ENCODE measurements around the gene ADAM12. TPM values are rescaled to one million over a fixed set of nuclear protein-coding genes. Genes with fewer than 3 reads are reported as not detected.

The ADAM12 gene, protein sequence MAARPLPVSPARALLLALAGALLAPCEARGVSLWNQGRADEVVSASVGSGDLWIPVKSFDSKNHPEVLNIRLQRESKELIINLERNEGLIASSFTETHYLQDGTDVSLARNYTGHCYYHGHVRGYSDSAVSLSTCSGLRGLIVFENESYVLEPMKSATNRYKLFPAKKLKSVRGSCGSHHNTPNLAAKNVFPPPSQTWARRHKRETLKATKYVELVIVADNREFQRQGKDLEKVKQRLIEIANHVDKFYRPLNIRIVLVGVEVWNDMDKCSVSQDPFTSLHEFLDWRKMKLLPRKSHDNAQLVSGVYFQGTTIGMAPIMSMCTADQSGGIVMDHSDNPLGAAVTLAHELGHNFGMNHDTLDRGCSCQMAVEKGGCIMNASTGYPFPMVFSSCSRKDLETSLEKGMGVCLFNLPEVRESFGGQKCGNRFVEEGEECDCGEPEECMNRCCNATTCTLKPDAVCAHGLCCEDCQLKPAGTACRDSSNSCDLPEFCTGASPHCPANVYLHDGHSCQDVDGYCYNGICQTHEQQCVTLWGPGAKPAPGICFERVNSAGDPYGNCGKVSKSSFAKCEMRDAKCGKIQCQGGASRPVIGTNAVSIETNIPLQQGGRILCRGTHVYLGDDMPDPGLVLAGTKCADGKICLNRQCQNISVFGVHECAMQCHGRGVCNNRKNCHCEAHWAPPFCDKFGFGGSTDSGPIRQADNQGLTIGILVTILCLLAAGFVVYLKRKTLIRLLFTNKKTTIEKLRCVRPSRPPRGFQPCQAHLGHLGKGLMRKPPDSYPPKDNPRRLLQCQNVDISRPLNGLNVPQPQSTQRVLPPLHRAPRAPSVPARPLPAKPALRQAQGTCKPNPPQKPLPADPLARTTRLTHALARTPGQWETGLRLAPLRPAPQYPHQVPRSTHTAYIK
- total RNA-seq: 21.0 and 33.9 TPM in 2 replicates
- polyA plus RNA-seq: 22.0 and 56.9 TPM in 2 replicates
- polyA plus RNA-seq (2012): 18.3 and 62.0 TPM in 2 replicates
- polyA minus RNA-seq (ENCODE audit: low replicate concordance): 26.5 and 51.2 TPM in 2 replicates

- H3K36me3 ChIP-seq (ENCODE audit: control insufficient read depth, insufficient read depth, low read length): no peaks in the 10 kb centered on the region
- no peaks in the 10 kb centered on the region for H3K27me3 ChIP-seq (ENCODE audit: control insufficient read depth, insufficient read depth, low read length)
- peaks cover 6% of the 10 kb centered on the region for H3K79me2 ChIP-seq (ENCODE audit: control insufficient read depth, insufficient read depth, low read length)
- H3K4me1 ChIP-seq (ENCODE audit: control insufficient read depth, extremely low read depth, insufficient read depth, low read length): peaks cover 15% of the 10 kb centered on the region
- peak within 1 kb of the TSS; percentile 41 to 76 (median 55) for H3K4me3 ChIP-seq (replicated peaks in 1 of 4; ENCODE audit: control extremely low read depth in 1 of 4, insufficient read depth in 1 of 4, low read depth in 3 of 4, low read length in 4 of 4)
- no peaks in the 10 kb centered on the region for H3K9me3 ChIP-seq (ENCODE audit: control insufficient read depth, insufficient read depth, low read depth, low read length)
- H4K20me1 ChIP-seq (ENCODE audit: control insufficient read depth, extremely low read depth, insufficient read depth, low read length): no peaks in the 10 kb centered on the region
- H3K9ac ChIP-seq (ENCODE audit: insufficient read depth, low read length): peak within 1 kb of the TSS; percentile 64
- H3K4me2 ChIP-seq (ENCODE audit: extremely low read depth, insufficient read depth, low read length): peak within 1 kb of the TSS; percentile 73
- peak within 1 kb of the TSS; percentile 49 for H2AFZ ChIP-seq (ENCODE audit: low read length)
- peak; percentile 73 to 82 for DNase-seq (ENCODE audit: low read depth in 2 of 2)
- TF ChIP-seq EZH2 (IDR thresholded peaks at IDR 0.05; ENCODE audit: low read length, missing control alignments) (no peak), CTCF (conservative IDR thresholded peaks at IDR 0.05 in 1 of 2, IDR thresholded peaks at IDR 0.05 in 1 of 2; ENCODE audit: low read depth in 1 of 2, low read length in 2 of 2) (no peak)
- peak within 1 kb of the TSS; percentile 52 for H3K27ac ChIP-seq (ENCODE audit: insufficient read depth, low read length)
These were observed at the start of gene ADAM12 for GRCh38 chr10:126387931-126388911. Gene ADAM12, minus strand, starts transcription at chr10:126388477. Its CDS starts 332 bp downstream, at chr10:126388145.

- Histone ChIP-seq H3K4me3 (replicated peaks in 1 of 4; ENCODE audit: control extremely low read depth in 1 of 4, insufficient read depth in 1 of 4, low read depth in 3 of 4, low read length in 4 of 4) (no peak overlapping the region), H3K4me2 (ENCODE audit: extremely low read depth, insufficient read depth, low read length) (no peak overlapping the region), H3K4me1 (ENCODE audit: control insufficient read depth, extremely low read depth, insufficient read depth, low read length) (no peaks in the 10 kb centered on the region), H3K27ac (ENCODE audit: insufficient read depth, low read length) (no peak overlapping the region), H3K36me3 (ENCODE audit: control insufficient read depth, insufficient read depth, low read length) (no peaks in the 10 kb centered on the region), H2AFZ (ENCODE audit: low read length) (no peak overlapping the region), H3K9ac (ENCODE audit: insufficient read depth, low read length) (no peak overlapping the region), H3K79me2 (ENCODE audit: control insufficient read depth, insufficient read depth, low read length) (no peaks in the 10 kb centered on the region), H3K27me3 (ENCODE audit: control insufficient read depth, insufficient read depth, low read length) (peaks cover 4% of the 10 kb centered on the region), H4K20me1 (ENCODE audit: control insufficient read depth, extremely low read depth, insufficient read depth, low read length) (no peaks in the 10 kb centered on the region), H3K9me3 (ENCODE audit: control insufficient read depth, insufficient read depth, low read depth, low read length) (no peaks in the 10 kb centered on the region)
- TF ChIP-seq EZH2 (IDR thresholded peaks at IDR 0.05; ENCODE audit: low read length, missing control alignments) (no peak), CTCF (conservative IDR thresholded peaks at IDR 0.05 in 1 of 2, IDR thresholded peaks at IDR 0.05 in 1 of 2; ENCODE audit: low read depth in 1 of 2, low read length in 2 of 2) (no peak)
- DNase-seq (ENCODE audit: low read depth in 2 of 2): no peak
These were observed 49.5 kb upstream of the ADAM12 start for GRCh38 chr10:126437635-126438406.

Data from fibroblast of lung (primary cell).